GM23338 (cell line): ENCODE results near the gene HSDL2. TPM values are rescaled to one million over a fixed set of nuclear protein-coding genes. Genes with fewer than 3 reads are reported as not detected.

Experiments
- ATAC-seq: fragments of 200-7000 bp; cut with Tn5 transposase; 3 replicates; pipeline ENCODE4 v1.9.1; 2020
- DNase-seq: peaks from one replicate; pipeline ENCODE4 v3.0.0-alpha.2; 2015; ENCODE audit warnings: low spot score
- H2AFZ ChIP-seq: fragments of 200-600 bp; sonication (generic); 2 replicates; pipeline ENCODE4 v1.8.0; 2016; ENCODE audit warnings: antibody characterized with exemption, mild to moderate bottlenecking, moderate library complexity
- H3F3A ChIP-seq: fragments of 200-600 bp; sonication (generic); replicated peaks from 2 replicates; pipeline ENCODE4 v1.8.0; 2017; ENCODE audit warnings: antibody characterized with exemption, mixed run types, low read depth
- H3K27ac ChIP-seq: fragments of 200-600 bp; sonication (generic); 2 replicates; pipeline ENCODE4 v1.6.1; 2016; ENCODE audit warnings: low read depth
- H3K27me3 ChIP-seq: fragments of 200-600 bp; sonication (generic); 2 replicates; pipeline ENCODE4 v1.8.0; 2016; ENCODE audit warnings: mild to moderate bottlenecking, mixed run types, moderate library complexity; ENCODE audit not compliant: insufficient read depth
- H3K36me3 ChIP-seq: fragments of 200-600 bp; sonication (generic); 2 replicates; pipeline ENCODE4 v1.8.0; 2016; ENCODE audit warnings: mild to moderate bottlenecking; ENCODE audit not compliant: insufficient read depth
- H3K4me1 ChIP-seq: fragments of 200-600 bp; sonication (generic); 2 replicates; pipeline ENCODE4 v1.8.0; 2016; ENCODE audit warnings: mild to moderate bottlenecking, moderate library complexity; ENCODE audit not compliant: insufficient read depth
- H3K4me2 ChIP-seq: fragments of 200-600 bp; sonication (generic); 2 replicates; pipeline ENCODE4 v1.7.1; 2017; ENCODE audit warnings: mixed run types
- H3K4me3 ChIP-seq: fragments of 200-600 bp; sonication (generic); 2 replicates; pipeline ENCODE4 v1.6.1; 2016; ENCODE audit warnings: mixed run types
- H3K79me2 ChIP-seq: fragments of 200-600 bp; sonication (generic); replicated peaks from 2 replicates; pipeline ENCODE4 v1.8.0; 2017; ENCODE audit warnings: mild to moderate bottlenecking; ENCODE audit not compliant: insufficient read depth
- H3K9me2 ChIP-seq: fragments of 200-600 bp; sonication (generic); 2 replicates; pipeline ENCODE4 v1.8.0; 2017; ENCODE audit not compliant: insufficient read depth
- H4K20me1 ChIP-seq: fragments of 200-600 bp; sonication (generic); replicated peaks from 2 replicates; pipeline ENCODE4 v1.8.0; 2017; ENCODE audit warnings: mild to moderate bottlenecking; ENCODE audit not compliant: insufficient read depth
- H3K27ac Mint-ChIP-seq: 2 replicates; pipeline ENCODE4 v1.8.0; 2020; ENCODE audit warnings: inconsistent platforms, mild to moderate bottlenecking, moderate library complexity, mixed read lengths
- H3K27me3 Mint-ChIP-seq: 3 replicates; pipeline ENCODE4 v1.8.0; 2022; ENCODE audit warnings: low read depth, mild to moderate bottlenecking, moderate library complexity, mixed read lengths, inconsistent platforms; ENCODE audit not compliant: insufficient read depth, poor library complexity
- H3K36me3 Mint-ChIP-seq: 3 replicates; pipeline ENCODE4 v1.8.0; 2021; ENCODE audit warnings: low read depth, mild to moderate bottlenecking, inconsistent platforms, moderate library complexity, mixed read lengths
- H3K4me1 Mint-ChIP-seq: 3 replicates; pipeline ENCODE4 v1.8.0; 2020; ENCODE audit warnings: mild to moderate bottlenecking, inconsistent platforms, mixed read lengths
- H3K4me3 Mint-ChIP-seq: 3 replicates; pipeline ENCODE4 v1.8.0; 2021; ENCODE audit warnings: moderate library complexity, mild to moderate bottlenecking, inconsistent platforms, mixed read lengths
- H3K9me3 Mint-ChIP-seq: 3 replicates; pipeline ENCODE4 v1.8.0; 2020; ENCODE audit warnings: moderate library complexity, mild to moderate bottlenecking, inconsistent platforms, mixed read lengths
- CREB1 ChIP-seq: fragments of 250-450 bp; sonication (Bioruptor Pico); IDR thresholded peaks from 2 replicates; pipeline ENCODE4 v1.5.0; 2020; ENCODE audit warnings: low read depth, mild to moderate bottlenecking, moderate library complexity
- ETS1 ChIP-seq: IDR thresholded peaks from 2 replicates; pipeline ENCODE4 v1.6.1; 2016; ENCODE audit warnings: antibody characterized with exemption
- EZH2 ChIP-seq: fragments of 200-600 bp; sonication (generic); IDR thresholded peaks from one replicate; pipeline ENCODE4 v1.8.0; 2017; ENCODE audit warnings: antibody characterized with exemption, mild to moderate bottlenecking, low read depth; ENCODE audit not compliant: unreplicated experiment
- EZH2phosphoT487 ChIP-seq: fragments of 200-600 bp; sonication (generic); IDR thresholded peaks from one replicate; pipeline ENCODE4 v1.8.1; 2018; ENCODE audit warnings: antibody characterized with exemption; ENCODE audit not compliant: unreplicated experiment
- JUNB ChIP-seq: IDR thresholded peaks from one replicate; pipeline ENCODE4 v1.6.1; 2016; ENCODE audit warnings: antibody characterized with exemption; ENCODE audit not compliant: unreplicated experiment
- NANOG ChIP-seq: IDR thresholded peaks from 2 replicates; pipeline ENCODE4 v1.6.1; 2016; ENCODE audit warnings: antibody characterized with exemption, borderline replicate concordance
- POLR2AphosphoS5 ChIP-seq: IDR thresholded peaks from 2 replicates; pipeline ENCODE4 v1.6.1; 2016; ENCODE audit warnings: antibody characterized with exemption, low read depth
- STAT1 ChIP-seq: IDR thresholded peaks from one replicate; pipeline ENCODE4 v1.6.1; 2016; ENCODE audit warnings: antibody characterized with exemption; ENCODE audit not compliant: unreplicated experiment
- ZNF114 ChIP-seq: fragments of 250-450 bp; sonication (Bioruptor Pico); IDR thresholded peaks from 2 replicates; pipeline ENCODE4 v1.5.0; 2020; ENCODE audit warnings: mild to moderate bottlenecking, moderate library complexity
- ZNF331 ChIP-seq: fragments of 250-450 bp; sonication (Bioruptor Pico); IDR thresholded peaks from 2 replicates; pipeline ENCODE4 v1.5.0; 2020; ENCODE audit warnings: low read depth, mild to moderate bottlenecking, moderate library complexity
- polyA plus RNA-seq: library from polyadenylated mRNA; unstranded; fragments of >200 nt; fragmentation: Nextera tagmentation; extraction: Ambion mirVana; gene quantifications from 2 replicates; pipeline ENCODE4 v1.2.1, GENCODE V29; 2016
- total RNA-seq: library from RNA; depleted of rRNA; stranded (reverse); fragments of >200 nt; shearing (Covaris generic); gene quantifications from 2 replicates; pipeline ENCODE4 v1.2.3, GENCODE V29; 2014
- TF ChIP-seq, protein P1 (sequence below): fragments of 250-450 bp; sonication (Bioruptor Pico); IDR thresholded peaks from 2 replicates; pipeline ENCODE4 v1.5.0; 2020; ENCODE audit warnings: mild to moderate bottlenecking, moderate library complexity
- TF ChIP-seq, protein P2 (sequence below): IDR thresholded peaks from one replicate; pipeline ENCODE4 v1.6.1; 2018; ENCODE audit warnings: antibody characterized with exemption; ENCODE audit not compliant: unreplicated experiment
- TF ChIP-seq, protein P3 (sequence below), 2 experiments: fragments of 200-600 bp in 1 of 2; sonication (generic) in 1 of 2; conservative IDR thresholded peaks; 2 replicates each; pipeline versions ENCODE4 v1.5.1 to v1.6.1; 2016 to 2017; ENCODE audit warnings: antibody characterized with exemption in 2 of 2, low read depth in 2 of 2, mild to moderate bottlenecking in 2 of 2, moderate library complexity in 1 of 2

The HSDL2 gene
- total and polyA plus RNA-seq, 2 experiments from 2014 or later: 11.4 to 15.3 TPM

- Mint-ChIP-seq H3K9me3 (no peaks in the 10 kb centered on the region), H3K27ac (no peak overlapping the region), H3K4me3 (no peak overlapping the region), H3K27me3 (peaks cover 2% of the 10 kb centered on the region), H3K36me3 (no peaks in the 10 kb centered on the region; the same call in 2 of the 3 replicates), H3K4me1 (peaks cover 3% of the 10 kb centered on the region; the same call in 2 of the 3 replicates)
- Histone ChIP-seq H3K4me3 (no peak overlapping the region), H3K79me2 (peaks cover 10% of the 10 kb centered on the region), H3K9me2 (no peaks in the 10 kb centered on the region), H3K4me1 (no peaks in the 10 kb centered on the region), H3K27ac (no peak overlapping the region), H3K36me3 (no peaks in the 10 kb centered on the region), H3K27me3 (no peaks in the 10 kb centered on the region), H2AFZ (no peak overlapping the region), H3K4me2 (no peak overlapping the region), H4K20me1 (peaks cover 3% of the 10 kb centered on the region; the same call in 1 of the 2 replicates), H3F3A (no peaks in the 10 kb centered on the region)
- ATAC-seq (no peak), DNase-seq (no peak)
- TF ChIP-seq, protein P1, sequence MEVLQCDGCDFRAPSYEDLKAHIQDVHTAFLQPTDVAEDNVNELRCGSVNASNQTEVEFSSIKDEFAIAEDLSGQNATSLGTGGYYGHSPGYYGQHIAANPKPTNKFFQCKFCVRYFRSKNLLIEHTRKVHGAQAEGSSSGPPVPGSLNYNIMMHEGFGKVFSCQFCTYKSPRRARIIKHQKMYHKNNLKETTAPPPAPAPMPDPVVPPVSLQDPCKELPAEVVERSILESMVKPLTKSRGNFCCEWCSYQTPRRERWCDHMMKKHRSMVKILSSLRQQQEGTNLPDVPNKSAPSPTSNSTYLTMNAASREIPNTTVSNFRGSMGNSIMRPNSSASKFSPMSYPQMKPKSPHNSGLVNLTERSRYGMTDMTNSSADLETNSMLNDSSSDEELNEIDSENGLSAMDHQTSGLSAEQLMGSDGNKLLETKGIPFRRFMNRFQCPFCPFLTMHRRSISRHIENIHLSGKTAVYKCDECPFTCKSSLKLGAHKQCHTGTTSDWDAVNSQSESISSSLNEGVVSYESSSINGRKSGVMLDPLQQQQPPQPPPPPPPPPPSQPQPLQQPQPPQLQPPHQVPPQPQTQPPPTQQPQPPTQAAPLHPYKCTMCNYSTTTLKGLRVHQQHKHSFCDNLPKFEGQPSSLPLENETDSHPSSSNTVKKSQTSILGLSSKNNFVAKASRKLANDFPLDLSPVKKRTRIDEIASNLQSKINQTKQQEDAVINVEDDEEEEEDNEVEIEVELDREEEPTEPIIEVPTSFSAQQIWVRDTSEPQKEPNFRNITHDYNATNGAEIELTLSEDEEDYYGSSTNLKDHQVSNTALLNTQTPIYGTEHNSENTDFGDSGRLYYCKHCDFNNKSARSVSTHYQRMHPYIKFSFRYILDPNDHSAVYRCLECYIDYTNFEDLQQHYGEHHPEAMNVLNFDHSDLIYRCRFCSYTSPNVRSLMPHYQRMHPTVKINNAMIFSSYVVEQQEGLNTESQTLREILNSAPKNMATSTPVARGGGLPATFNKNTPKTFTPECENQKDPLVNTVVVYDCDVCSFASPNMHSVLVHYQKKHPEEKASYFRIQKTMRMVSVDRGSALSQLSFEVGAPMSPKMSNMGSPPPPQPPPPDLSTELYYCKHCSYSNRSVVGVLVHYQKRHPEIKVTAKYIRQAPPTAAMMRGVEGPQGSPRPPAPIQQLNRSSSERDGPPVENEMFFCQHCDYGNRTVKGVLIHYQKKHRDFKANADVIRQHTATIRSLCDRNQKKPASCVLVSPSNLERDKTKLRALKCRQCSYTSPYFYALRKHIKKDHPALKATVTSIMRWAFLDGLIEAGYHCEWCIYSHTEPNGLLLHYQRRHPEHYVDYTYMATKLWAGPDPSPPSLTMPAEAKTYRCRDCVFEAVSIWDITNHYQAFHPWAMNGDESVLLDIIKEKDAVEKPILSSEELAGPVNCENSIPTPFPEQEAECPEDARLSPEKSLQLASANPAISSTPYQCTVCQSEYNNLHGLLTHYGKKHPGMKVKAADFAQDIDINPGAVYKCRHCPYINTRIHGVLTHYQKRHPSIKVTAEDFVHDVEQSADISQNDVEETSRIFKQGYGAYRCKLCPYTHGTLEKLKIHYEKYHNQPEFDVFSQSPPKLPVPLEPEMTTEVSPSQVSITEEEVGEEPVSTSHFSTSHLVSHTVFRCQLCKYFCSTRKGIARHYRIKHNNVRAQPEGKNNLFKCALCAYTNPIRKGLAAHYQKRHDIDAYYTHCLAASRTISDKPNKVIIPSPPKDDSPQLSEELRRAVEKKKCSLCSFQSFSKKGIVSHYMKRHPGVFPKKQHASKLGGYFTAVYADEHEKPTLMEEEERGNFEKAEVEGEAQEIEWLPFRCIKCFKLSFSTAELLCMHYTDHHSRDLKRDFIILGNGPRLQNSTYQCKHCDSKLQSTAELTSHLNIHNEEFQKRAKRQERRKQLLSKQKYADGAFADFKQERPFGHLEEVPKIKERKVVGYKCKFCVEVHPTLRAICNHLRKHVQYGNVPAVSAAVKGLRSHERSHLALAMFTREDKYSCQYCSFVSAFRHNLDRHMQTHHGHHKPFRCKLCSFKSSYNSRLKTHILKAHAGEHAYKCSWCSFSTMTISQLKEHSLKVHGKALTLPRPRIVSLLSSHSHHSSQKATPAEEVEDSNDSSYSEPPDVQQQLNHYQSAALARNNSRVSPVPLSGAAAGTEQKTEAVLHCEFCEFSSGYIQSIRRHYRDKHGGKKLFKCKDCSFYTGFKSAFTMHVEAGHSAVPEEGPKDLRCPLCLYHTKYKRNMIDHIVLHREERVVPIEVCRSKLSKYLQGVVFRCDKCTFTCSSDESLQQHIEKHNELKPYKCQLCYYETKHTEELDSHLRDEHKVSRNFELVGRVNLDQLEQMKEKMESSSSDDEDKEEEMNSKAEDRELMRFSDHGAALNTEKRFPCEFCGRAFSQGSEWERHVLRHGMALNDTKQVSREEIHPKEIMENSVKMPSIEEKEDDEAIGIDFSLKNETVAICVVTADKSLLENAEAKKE (CRISPR knock-in tag): no peak
- TF ChIP-seq, protein P2, sequence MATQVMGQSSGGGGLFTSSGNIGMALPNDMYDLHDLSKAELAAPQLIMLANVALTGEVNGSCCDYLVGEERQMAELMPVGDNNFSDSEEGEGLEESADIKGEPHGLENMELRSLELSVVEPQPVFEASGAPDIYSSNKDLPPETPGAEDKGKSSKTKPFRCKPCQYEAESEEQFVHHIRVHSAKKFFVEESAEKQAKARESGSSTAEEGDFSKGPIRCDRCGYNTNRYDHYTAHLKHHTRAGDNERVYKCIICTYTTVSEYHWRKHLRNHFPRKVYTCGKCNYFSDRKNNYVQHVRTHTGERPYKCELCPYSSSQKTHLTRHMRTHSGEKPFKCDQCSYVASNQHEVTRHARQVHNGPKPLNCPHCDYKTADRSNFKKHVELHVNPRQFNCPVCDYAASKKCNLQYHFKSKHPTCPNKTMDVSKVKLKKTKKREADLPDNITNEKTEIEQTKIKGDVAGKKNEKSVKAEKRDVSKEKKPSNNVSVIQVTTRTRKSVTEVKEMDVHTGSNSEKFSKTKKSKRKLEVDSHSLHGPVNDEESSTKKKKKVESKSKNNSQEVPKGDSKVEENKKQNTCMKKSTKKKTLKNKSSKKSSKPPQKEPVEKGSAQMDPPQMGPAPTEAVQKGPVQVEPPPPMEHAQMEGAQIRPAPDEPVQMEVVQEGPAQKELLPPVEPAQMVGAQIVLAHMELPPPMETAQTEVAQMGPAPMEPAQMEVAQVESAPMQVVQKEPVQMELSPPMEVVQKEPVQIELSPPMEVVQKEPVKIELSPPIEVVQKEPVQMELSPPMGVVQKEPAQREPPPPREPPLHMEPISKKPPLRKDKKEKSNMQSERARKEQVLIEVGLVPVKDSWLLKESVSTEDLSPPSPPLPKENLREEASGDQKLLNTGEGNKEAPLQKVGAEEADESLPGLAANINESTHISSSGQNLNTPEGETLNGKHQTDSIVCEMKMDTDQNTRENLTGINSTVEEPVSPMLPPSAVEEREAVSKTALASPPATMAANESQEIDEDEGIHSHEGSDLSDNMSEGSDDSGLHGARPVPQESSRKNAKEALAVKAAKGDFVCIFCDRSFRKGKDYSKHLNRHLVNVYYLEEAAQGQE: no peak
- no peak for TF ChIP-seq POLR2AphosphoS5
- TF ChIP-seq, protein P3, sequence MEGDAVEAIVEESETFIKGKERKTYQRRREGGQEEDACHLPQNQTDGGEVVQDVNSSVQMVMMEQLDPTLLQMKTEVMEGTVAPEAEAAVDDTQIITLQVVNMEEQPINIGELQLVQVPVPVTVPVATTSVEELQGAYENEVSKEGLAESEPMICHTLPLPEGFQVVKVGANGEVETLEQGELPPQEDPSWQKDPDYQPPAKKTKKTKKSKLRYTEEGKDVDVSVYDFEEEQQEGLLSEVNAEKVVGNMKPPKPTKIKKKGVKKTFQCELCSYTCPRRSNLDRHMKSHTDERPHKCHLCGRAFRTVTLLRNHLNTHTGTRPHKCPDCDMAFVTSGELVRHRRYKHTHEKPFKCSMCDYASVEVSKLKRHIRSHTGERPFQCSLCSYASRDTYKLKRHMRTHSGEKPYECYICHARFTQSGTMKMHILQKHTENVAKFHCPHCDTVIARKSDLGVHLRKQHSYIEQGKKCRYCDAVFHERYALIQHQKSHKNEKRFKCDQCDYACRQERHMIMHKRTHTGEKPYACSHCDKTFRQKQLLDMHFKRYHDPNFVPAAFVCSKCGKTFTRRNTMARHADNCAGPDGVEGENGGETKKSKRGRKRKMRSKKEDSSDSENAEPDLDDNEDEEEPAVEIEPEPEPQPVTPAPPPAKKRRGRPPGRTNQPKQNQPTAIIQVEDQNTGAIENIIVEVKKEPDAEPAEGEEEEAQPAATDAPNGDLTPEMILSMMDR (conservative IDR thresholded peaks at IDR 0.05; ENCODE audit: low read depth in 2 of 2): no peak
- TF ChIP-seq STAT1: no peak
- TF ChIP-seq JUNB: no peak
- no peak for TF ChIP-seq NANOG
- no peak for TF ChIP-seq ZNF331
- TF ChIP-seq ZNF114: no peak
- TF ChIP-seq ETS1: no peak
- TF ChIP-seq EZH2phosphoT487: no peak
- no peak for TF ChIP-seq CREB1 (CRISPR knock-in tag)
- no peak for TF ChIP-seq EZH2
These were observed 7.2 kb downstream of the HSDL2 start for GRCh38 chr9:112387115-112387514.
